Tibial nerve (tissue), 4 donors: ENCODE results near the gene KIR2DL1. TPM values are rescaled to one million over a fixed set of nuclear protein-coding genes. Genes with fewer than 3 reads are reported as not detected.
"Not testable (repeated sequence)": the region's sequence is repeated elsewhere in the genome, so short reads cannot be mapped to it uniquely, and the experiment has no call there.

ENCODE experiments used
- DNase-seq, 2 donors: peaks; one replicate each; pipeline ENCODE4 v3.0.0-alpha.2; 2019; ENCODE audit warnings: low spot score in 2 of 2
- H3K27ac ChIP-seq, 4 donors: fragments of 200-600 bp; sonication (generic) in 3 of 4; one replicate each; pipeline ENCODE4 v1.5.1; 2017 to 2019; ENCODE audit warnings: mild to moderate bottlenecking in 1 of 4
- H3K27me3 ChIP-seq, 2 donors: fragments of 200-600 bp; sonication (generic) in 1 of 2; one replicate each; pipeline versions ENCODE4 v1.5.1 to v1.6.0; 2017 to 2019
- H3K36me3 ChIP-seq, 3 donors: fragments of 200-600 bp; sonication (generic); one replicate each; pipeline ENCODE4 v1.5.1; 2018 to 2019
- H3K4me1 ChIP-seq, 4 donors: fragments of 200-600 bp; sonication (generic) in 3 of 4; one replicate each; pipeline ENCODE4 v1.5.1; 2017 to 2019
- H3K4me3 ChIP-seq, 4 donors: fragments of 200-600 bp; sonication (generic) in 3 of 4; one replicate each; pipeline ENCODE4 v1.5.1; 2017 to 2019; ENCODE audit warnings: mild to moderate bottlenecking in 1 of 4, moderate library complexity in 1 of 4
- H3K9me3 ChIP-seq, 4 donors: fragments of 200-600 bp; sonication (generic) in 3 of 4; one replicate each; pipeline ENCODE4 v1.5.1; 2017 to 2019
- CTCF ChIP-seq, 5 experiments: fragments of 200-600 bp in 3 of 5; fragments of 450-650 bp in 2 of 5; sonication (generic) in 3 of 5; IDR thresholded peaks; one replicate each; pipeline ENCODE4 v1.5.1; 2016 to 2019; ENCODE audit warnings: antibody characterized with exemption in 5 of 5, mild to moderate bottlenecking in 3 of 5, moderate library complexity in 2 of 5
- EP300 ChIP-seq, 2 donors: sonication (generic); formaldehyde crosslinking; IDR thresholded peaks; one replicate each; pipeline ENCODE4 v1.6.1; 2017; ENCODE audit warnings: antibody characterized with exemption in 2 of 2, mild to moderate bottlenecking in 1 of 2
- POLR2A ChIP-seq, 2 donors: fragments of 450-650 bp; IDR thresholded peaks; one replicate each; pipeline ENCODE4 v1.6.1; 2017; ENCODE audit warnings: antibody characterized with exemption in 2 of 2, mild to moderate bottlenecking in 2 of 2, moderate library complexity in 2 of 2
- WGBS, 2 donors: methylation state at CpG; one replicate each; pipeline ENCODE4 v1.1.5; 2018; 5-methylcytosine and 5-hydroxymethylcytosine counted together
- small RNA-seq: library from RNA; depleted of rRNA; stranded (forward); fragments of <200 nt; gene quantifications from one replicate; pipeline ENCODE3, GENCODE V24; 2016
- total RNA-seq, 4 donors: library from RNA; depleted of rRNA; stranded (reverse); fragments of >200 nt; gene quantifications; one replicate each; pipeline ENCODE4 v1.1.0, GENCODE V29; 2016

KIR2DL1 gene
- total RNA-seq, 4 donors from 2014 or later: not detected

GRCh38 chr19:54806516-54806838 lies 36.9 kb downstream of the KIR2DL1 start:
- WGBS, 2 donors: 80 to 87% methylated on average over 2 of the region's 2 CpGs
- Histone ChIP-seq H3K27me3 (no peaks in the 10 kb centered on the region), H3K4me1 (no peaks in the 10 kb centered on the region), H3K9me3 (peaks cover 0 to 12% (median 0%) of the 10 kb centered on the region in 4 donors), H3K4me3 (no peak overlapping the region), H3K36me3 (no peaks in the 10 kb centered on the region), H3K27ac (no peak overlapping the region)
- TF ChIP-seq POLR2A (IDR thresholded peaks at IDR 0.05): no peak
- TF ChIP-seq CTCF (IDR thresholded peaks at IDR 0.05): no peak
- TF ChIP-seq EP300 (IDR thresholded peaks at IDR 0.05): no peak
- DNase-seq: no peak

- H3K4me3 ChIP-seq, H3K27ac ChIP-seq, H3K4me1 ChIP-seq, H3K36me3 ChIP-seq, DNase-seq, H3K27me3 ChIP-seq: not testable (repeated sequence)
- peaks cover 0 to 22% (median 0%) of the 10 kb centered on the region in 4 donors for H3K9me3 ChIP-seq
- WGBS, 2 donors: 50 to 64% methylated on average over 3 of the region's 3 CpGs
These were observed 45.0 kb downstream of the KIR2DL1 start for GRCh38 chr19:54814571-54814970.

GRCh38 chr19:54816251-54816650 lies 46.7 kb downstream of the KIR2DL1 start, which contains the start of gene KIR3DL1:
Gene KIR3DL1, plus strand, starts transcription at chr19:54816468.
- not testable (repeated sequence) for H3K27ac ChIP-seq, H3K36me3 ChIP-seq, H3K4me3 ChIP-seq, DNase-seq, H3K4me1 ChIP-seq, H3K27me3 ChIP-seq
- WGBS, 2 donors: 87 to 89% methylated on average over 17 of the region's 17 CpGs
- peaks cover 0 to 14% (median 0%) of the 10 kb centered on the region in 4 donors for H3K9me3 ChIP-seq

- Histone ChIP-seq H3K4me3 (no peak overlapping the region), H3K27ac (no peak overlapping the region), H3K27me3 (no peaks in the 10 kb centered on the region), H3K9me3 (no peaks in the 10 kb centered on the region), H3K4me1 (no peaks in the 10 kb centered on the region), H3K36me3 (no peaks in the 10 kb centered on the region)
- no peak for TF ChIP-seq POLR2A (IDR thresholded peaks at IDR 0.05)
- no peak for TF ChIP-seq CTCF (IDR thresholded peaks at IDR 0.05)
- TF ChIP-seq EP300 (IDR thresholded peaks at IDR 0.05): no peak
- no peak for DNase-seq
- 81 to 83% methylated on average over 15 of the region's 15 CpGs for WGBS, 2 donors
These were observed 48.3 kb downstream of the KIR2DL1 start for GRCh38 chr19:54817670-54818536.

GRCh38 chr19:54824416-54824815 lies 54.8 kb downstream of the KIR2DL1 start:
- not testable (repeated sequence) for H3K27me3 ChIP-seq, DNase-seq, H3K36me3 ChIP-seq, H3K27ac ChIP-seq, H3K9me3 ChIP-seq, H3K4me3 ChIP-seq, H3K4me1 ChIP-seq
- 68 to 83% methylated on average over 4 of the region's 4 CpGs for WGBS, 2 donors

GRCh38 chr19:54825326-54825725 lies 55.7 kb downstream of the KIR2DL1 start:
- not testable (repeated sequence) for H3K36me3 ChIP-seq, DNase-seq, H3K4me3 ChIP-seq, H3K4me1 ChIP-seq, H3K27ac ChIP-seq, H3K9me3 ChIP-seq, H3K27me3 ChIP-seq
- WGBS, 2 donors: 54 to 65% methylated on average over 7 of the region's 7 CpGs

GRCh38 chr19:54828064-54828463 lies 58.5 kb downstream of the KIR2DL1 start:
- H3K27me3 ChIP-seq, H3K4me3 ChIP-seq, H3K4me1 ChIP-seq, H3K36me3 ChIP-seq, H3K9me3 ChIP-seq, H3K27ac ChIP-seq, DNase-seq: not testable (repeated sequence)
- WGBS, 2 donors: 73 to 78% methylated on average over 8 of the region's 8 CpGs

GRCh38 chr19:54832496-54832895 lies 62.9 kb downstream of the KIR2DL1 start, which contains the start of gene KIR2DS4:
Gene KIR2DS4, plus strand, starts transcription at chr19:54832676.
- H3K4me3 ChIP-seq, H3K27ac ChIP-seq, H3K27me3 ChIP-seq, H3K9me3 ChIP-seq, H3K36me3 ChIP-seq, DNase-seq, H3K4me1 ChIP-seq: not testable (repeated sequence)
- WGBS, 2 donors: 81 to 90% methylated on average over 10 to 14 of the region's 14 CpGs

Small RNA genes lying within 50 kb of the gene (small RNA-seq; reads per million reads assigned to genes)
- gene KIR3DP1: not detected

Other genes with a start within 250 kb of the KIR2DL1 start
- gene LILRA2, start 196.0 kb upstream of the KIR2DL1 start, total RNA-seq: 1 to 10 TPM; 1.7 to 5.4 (median 4.3) TPM
- gene LILRA1, start 176.2 kb upstream of the KIR2DL1 start, total RNA-seq: 1 to 10 TPM in 3 of 4 donors, under 1 TPM in 1; 0.39 to 3.5 (median 1.2) TPM
- gene LILRB1, start 139.3 kb upstream of the KIR2DL1 start, total RNA-seq: 10 to 100 TPM in 1 of 4 donors, 1 to 10 TPM in 2, under 1 TPM in 1; 0.59 to 15.3 (median 3.4) TPM
- 1 to 10 TPM; 1.1 to 5.1 (median 2.4) TPM for gene LILRB4, start 106.8 kb upstream of the KIR2DL1 start, total RNA-seq
- not detected for gene KIR3DL3, start 45.4 kb upstream of the KIR2DL1 start, total RNA-seq
- gene KIR2DL3, start 31.3 kb upstream of the KIR2DL1 start, total RNA-seq: not detected
- gene KIR2DL4, start 33.8 kb downstream of the KIR2DL1 start, total RNA-seq: not detected
- under 1 TPM in 1 of 4 donors, not detected in 3; 0.22 TPM for gene KIR3DL1, start 46.7 kb downstream of the KIR2DL1 start, total RNA-seq
- not detected for gene KIR2DS4, start 62.9 kb downstream of the KIR2DL1 start, total RNA-seq
- gene KIR3DL2, start 80.7 kb downstream of the KIR2DL1 start, total RNA-seq: not detected
- 1 to 10 TPM in 1 of 4 donors, not detected in 3; 2.1 TPM for gene FCAR, start 104.4 kb downstream of the KIR2DL1 start, total RNA-seq
- 1 to 10 TPM in 1 of 4 donors, not detected in 3; 4.6 TPM for gene NCR1, start 136.4 kb downstream of the KIR2DL1 start, total RNA-seq
- not detected for gene NLRP7, start 177.7 kb downstream of the KIR2DL1 start, total RNA-seq
- gene NLRP2, start 196.6 kb downstream of the KIR2DL1 start, total RNA-seq: under 1 TPM in 1 of 4 donors, not detected in 3; under 0.01 TPM